SKM-1 (cell line): ENCODE results near the gene ZDHHC11B.

Experiments
- DNase-seq: peaks from one replicate; lab custom pipeline; 2025; ENCODE audit not compliant: unreplicated experiment; lab: John Stamatoyannopoulos, UW

ZDHHC11B gene

DNA sequence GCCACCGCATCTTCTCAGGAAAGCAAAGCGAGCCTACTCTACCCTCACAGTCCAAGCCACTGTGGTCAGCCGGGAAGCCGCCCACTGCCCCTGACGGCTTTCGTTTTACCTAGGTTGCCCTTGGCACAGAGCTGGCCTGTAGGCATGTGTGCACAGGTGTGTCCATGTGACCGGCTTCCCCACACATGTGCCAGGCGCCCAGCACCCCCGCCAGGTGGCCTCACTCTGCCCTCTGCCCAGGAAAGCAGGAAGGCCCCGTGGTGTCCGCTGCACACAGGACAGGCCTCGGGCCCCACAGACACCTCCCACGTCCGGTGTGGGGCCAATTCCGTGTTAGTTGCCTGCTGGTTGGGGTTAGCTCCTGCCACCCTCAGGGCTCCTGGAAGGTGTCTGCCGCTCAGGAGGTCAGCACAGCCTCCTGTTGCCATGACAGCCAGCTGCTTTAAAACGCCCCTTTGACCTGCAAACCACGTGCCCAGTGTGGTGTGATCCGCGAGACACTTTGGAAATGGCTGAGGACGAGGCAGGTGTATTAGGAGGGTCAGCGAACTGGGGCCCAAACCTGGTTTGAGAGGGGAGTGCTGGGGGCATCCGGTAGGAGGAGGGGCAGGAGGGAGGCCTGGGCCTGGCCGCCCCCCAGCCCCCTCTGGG, 120.1 kb downstream of the ZDHHC11B start:
- no peak for DNase-seq

DNA sequence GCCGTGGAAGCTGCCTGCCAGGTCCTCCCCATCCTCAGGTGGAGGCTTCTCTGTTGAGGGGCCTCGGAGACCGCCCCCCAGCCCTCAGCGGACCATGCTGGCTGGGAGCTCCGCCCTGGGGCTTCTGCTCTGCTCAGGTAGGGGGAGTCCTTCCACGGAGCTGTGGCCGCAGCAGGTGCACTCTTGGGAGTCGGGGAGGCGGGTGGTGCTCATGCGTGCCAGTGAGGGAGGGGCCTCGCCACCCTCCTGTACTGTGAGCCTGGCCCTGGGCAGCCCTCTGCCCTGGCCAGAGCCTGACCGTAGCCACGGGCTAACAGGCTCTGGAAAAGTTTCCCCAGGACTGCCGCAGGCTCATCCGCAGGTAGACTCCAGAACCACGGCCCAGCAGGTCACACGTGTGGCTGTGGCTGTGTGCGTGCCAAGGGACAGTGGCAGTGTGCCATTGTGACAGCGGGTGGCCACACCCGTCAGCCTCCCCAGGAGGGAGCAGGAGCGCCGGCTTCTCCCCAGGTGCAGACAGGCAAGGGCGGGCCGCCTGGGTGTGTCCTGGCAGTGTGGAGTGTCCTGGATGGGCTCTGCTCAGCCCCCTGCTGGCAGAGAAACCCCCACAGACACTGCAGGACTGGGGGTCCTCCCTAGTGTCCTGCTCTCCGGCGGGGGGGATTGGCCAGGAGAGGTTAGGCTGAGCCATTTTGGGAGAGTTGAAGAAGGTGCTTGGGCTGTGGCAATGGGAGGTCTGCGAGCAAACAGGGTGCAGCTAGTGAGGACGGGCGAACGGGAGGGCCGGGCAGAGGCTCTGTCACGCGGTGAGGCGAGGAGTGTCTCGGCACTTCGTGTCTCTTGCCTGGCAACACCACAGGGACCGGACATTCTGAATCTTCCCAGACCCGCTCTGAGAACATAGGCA, 120.8 kb downstream of the ZDHHC11B start:
- no peak for DNase-seq

DNA sequence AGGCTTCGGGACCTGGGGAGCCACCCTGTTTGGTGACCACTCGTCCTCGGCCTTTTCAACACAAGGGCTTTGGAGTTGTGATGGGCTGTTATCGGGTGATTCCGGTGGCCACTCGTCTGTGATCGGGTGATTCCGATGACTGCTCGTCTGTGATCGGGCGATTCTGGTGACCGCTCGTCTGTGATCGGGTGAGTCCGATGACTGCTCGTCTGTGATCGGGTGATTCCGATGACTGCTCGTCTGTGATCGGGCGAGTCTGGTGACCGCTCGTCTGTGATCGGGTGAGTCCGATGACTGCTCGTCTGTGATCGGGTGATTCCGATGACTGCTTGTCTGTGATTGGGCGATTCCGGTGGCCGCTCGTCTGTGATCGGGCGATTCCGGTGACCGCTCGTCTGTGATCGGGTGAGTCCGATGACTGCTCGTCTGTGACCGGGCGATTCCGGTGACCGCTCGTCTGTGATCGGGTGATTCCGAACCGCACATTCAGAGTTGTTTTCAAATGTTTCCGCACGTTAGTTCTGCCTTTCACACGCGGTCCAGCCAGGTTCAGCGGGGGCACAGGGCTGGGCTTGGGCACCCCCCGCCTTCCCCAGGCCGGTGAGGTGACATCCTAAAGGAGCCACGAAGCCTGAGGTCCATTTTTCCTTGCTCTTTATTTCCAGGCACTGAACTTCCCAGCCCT, 121.6 kb downstream of the ZDHHC11B start:
- no peak for DNase-seq

DNA sequence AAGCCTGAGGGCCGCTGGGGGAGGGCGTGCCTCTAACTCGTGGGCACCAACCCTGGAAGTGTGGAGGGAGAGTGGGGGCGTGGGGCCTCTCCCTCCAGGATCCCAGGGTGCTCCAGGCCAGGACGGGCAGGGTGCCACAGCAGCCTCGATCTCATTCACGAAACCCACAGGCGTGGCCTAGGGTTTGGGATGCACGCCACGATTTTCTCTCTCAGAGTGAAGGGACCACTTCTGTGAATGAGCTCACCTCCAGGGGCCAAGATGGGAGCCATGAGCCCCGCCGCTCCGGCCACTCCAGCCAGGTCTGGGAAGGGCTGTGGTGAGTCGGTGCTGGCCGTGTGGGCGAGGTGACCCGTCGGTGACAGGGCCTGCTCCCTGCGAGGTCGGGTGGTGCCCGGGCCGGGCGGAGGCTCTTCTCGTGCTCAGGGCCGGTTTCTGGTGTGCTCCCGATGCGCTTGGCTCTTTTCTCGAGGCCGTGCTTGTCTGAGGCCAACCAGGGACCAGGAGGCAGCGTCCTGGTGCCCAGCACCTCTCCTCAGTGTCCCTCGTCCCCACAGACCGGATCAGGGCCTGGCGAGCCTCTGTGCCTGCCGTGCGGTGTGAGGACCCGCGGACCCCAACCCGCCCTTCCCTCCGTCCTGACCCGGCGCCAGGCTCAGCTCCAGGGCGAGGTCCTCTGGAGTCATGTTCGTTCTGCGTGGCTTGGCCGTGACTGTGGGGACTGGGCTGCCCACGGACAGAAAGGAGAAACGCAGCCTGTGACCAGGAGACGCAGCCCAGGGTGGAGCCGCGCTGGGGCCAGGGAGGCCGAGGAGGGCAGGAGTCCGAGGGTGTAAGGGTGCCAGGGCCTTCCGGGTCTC, 122.4 kb downstream of the ZDHHC11B start:
- no peak for DNase-seq

DNA sequence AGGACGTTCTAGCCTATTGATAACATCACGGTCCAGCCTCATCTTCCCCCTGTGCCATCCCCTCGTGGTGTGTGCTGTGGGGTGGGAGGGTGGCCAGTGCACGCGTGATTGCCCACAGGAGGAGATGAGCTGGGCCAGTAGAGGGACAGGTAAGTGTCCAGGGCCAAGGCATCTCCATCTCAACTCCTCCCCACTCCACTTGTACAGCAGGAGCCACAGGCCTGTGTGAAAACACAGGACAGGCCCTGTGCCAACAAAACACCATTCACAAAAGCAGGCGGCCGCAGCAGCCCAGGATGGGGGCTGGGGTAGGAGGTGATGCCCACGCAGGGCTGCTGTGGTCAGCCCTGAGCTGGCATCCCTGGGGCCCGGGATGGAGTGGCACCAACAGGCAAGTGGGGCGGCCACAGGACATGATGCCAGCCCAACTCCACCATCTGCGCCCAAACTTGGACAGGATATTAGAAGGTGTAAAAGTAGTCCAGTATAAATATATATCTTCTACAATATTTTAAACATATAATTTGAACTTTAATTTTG, 124.0 kb downstream of the ZDHHC11B start:
- no peak for DNase-seq
